Upper lobe of right lung (tissue), 1 donor: ENCODE results near the gene BTBD7. TPM values are rescaled to one million over a fixed set of nuclear protein-coding genes. Genes with fewer than 3 reads are reported as not detected.
A peak's percentile ranks its signal among the peaks of the same experiment; 100 is the strongest.

Source experiments
- ATAC-seq: fragments of 200-7000 bp; cut with Tn5 transposase; one replicate; pipeline ENCODE4 v1.9.1; 2020; ENCODE audit warnings: mild to moderate bottlenecking, moderate library complexity
- DNase-seq: peaks from one replicate; pipeline ENCODE4 v3.0.0-alpha.2; 2020
- H3K27ac ChIP-seq: fragments of 200-600 bp; one replicate; pipeline ENCODE4 v1.8.0; 2022
- H3K27me3 ChIP-seq: fragments of 200-600 bp; one replicate; pipeline ENCODE4 v1.8.0; 2022; ENCODE audit warnings: mild to moderate bottlenecking
- H3K36me3 ChIP-seq: fragments of 200-600 bp; one replicate; pipeline ENCODE4 v1.8.0; 2022
- H3K4me1 ChIP-seq: fragments of 200-600 bp; one replicate; pipeline ENCODE4 v1.8.0; 2022
- H3K4me3 ChIP-seq: fragments of 200-600 bp; one replicate; pipeline ENCODE4 v1.8.0; 2022; ENCODE audit warnings: mild to moderate bottlenecking
- H3K9me3 ChIP-seq: fragments of 200-600 bp; one replicate; pipeline ENCODE4 v1.8.0; 2022
- CTCF ChIP-seq: fragments of 200-600 bp; IDR thresholded peaks from one replicate; pipeline ENCODE4 v1.8.0; 2022; ENCODE audit warnings: antibody characterized with exemption
- intact Hi-C: fragments of 100-400 bp; cut with DNase I; formaldehyde crosslinking; loops from one replicate; pipeline ENCODE4 v1.11.0; 2022
- total RNA-seq: library from RNA; stranded (reverse); fragmentation: NEBNext Ultra II Directional; extraction: Animal tissue kit (Norgen Biotek cat#: 25700); gene quantifications from one replicate; pipeline ENCODE4 v1.2.1, GENCODE V29; 2021
- donor health status: DM: no; HTN: yes; CAD: no; lungs with severe emphysema.

BTBD7 gene
- total RNA-seq, 1 donor from 2014 or later, result 38.2 TPM

- Histone ChIP-seq H3K9me3 (no peaks in the 10 kb centered on the region), H3K27me3 (no peaks in the 10 kb centered on the region), H3K27ac (peak overlapping the region; percentile 95), H3K36me3 (no peaks in the 10 kb centered on the region), H3K4me1 (peaks cover 36% of the 10 kb centered on the region), H3K4me3 (peak overlapping the region; percentile 75)
- TF ChIP-seq CTCF, result no peak
- ATAC-seq (no peak), DNase-seq (no peak)
- intact Hi-C loops, result no loop called here
These were observed 974 bp downstream of the BTBD7 start for GRCh38 chr14:93331728-93332396.

GRCh38 chr14:93331002-93331727 is 1.7 kb downstream of the BTBD7 start:
- Histone ChIP-seq H3K36me3 (no peaks in the 10 kb centered on the region), H3K27me3 (no peaks in the 10 kb centered on the region), H3K4me1 (peaks cover 36% of the 10 kb centered on the region), H3K27ac (peak overlapping the region; percentile 95), H3K4me3 (peak overlapping the region; percentile 75), H3K9me3 (no peaks in the 10 kb centered on the region)
- ATAC-seq (no peak), DNase-seq (peak; percentile 65)
- no peak for TF ChIP-seq CTCF
- intact Hi-C loops, result no loop called here

DNA sequence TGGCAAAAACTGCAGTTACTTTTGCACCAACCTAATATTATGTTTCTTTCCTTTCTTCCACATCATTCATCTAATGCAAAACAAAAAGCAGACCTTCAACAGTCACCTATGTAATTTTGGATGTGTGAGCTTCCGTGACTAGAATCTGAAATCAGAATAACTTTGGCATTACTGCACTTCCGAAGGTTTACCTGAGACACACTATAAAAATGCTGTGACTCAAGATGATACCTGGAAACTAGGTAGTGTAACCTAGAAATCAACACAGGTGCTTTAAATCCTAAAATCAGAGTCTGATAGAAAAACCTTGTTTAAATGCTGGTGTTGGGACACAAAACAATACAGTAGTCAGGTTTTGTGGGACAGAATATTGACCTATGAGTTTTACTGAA is 2.2 kb downstream of the BTBD7 start:
- no peak for TF ChIP-seq CTCF
- intact Hi-C loops, result no loop called here

DNA sequence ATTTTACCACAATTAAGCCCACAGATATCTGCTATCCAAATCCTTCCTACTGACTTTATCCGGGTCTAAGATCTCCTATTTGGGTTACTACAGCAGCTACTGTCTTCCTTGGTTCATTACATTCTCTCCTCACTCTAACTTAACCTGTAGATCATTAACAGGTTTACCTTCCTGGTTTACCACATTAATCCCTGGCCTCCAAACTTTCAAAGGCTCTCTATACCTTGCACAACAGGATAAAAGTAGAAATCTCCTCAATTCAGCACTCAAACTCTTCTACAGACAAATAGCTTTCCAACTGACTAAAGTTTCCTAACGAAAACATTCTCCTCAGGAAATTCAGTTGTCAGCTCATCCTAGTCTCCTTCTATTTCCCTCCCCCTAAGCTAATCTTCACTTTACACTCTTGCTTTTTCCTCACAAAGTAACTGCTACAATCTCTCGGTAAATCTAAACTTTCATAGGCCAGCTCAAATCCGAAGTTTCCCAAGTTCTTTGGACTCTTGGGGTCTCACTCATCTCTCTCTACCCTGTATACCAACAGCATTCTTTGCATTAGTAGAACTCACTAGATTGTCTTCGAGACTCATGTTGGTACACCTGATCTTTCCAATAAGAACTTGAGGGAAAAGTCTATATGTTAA is 2.7 kb downstream of the BTBD7 start:
- TF ChIP-seq CTCF, result no peak
- no peak for ATAC-seq
- intact Hi-C loops, result no loop called here
- H3K4me1 ChIP-seq, result peaks cover 36% of the 10 kb centered on the region
- no peaks in the 10 kb centered on the region for H3K27me3 ChIP-seq
- H3K36me3 ChIP-seq, result no peaks in the 10 kb centered on the region
- H3K4me3 ChIP-seq, result no peak overlapping the region
- DNase-seq, result no peak
- peak overlapping the region; percentile 95 for H3K27ac ChIP-seq
- H3K9me3 ChIP-seq, result no peaks in the 10 kb centered on the region

More for the DNA sequence above, 2.2 kb downstream of the BTBD7 start:
- no peaks in the 10 kb centered on the region for H3K27me3 ChIP-seq
- DNase-seq, result no peak
- no peaks in the 10 kb centered on the region for H3K9me3 ChIP-seq
- H3K4me3 ChIP-seq, result no peak overlapping the region
- H3K4me1 ChIP-seq, result peaks cover 36% of the 10 kb centered on the region
- peak overlapping the region; percentile 95 for H3K27ac ChIP-seq
- H3K36me3 ChIP-seq, result no peaks in the 10 kb centered on the region
- ATAC-seq, result no peak

DNA sequence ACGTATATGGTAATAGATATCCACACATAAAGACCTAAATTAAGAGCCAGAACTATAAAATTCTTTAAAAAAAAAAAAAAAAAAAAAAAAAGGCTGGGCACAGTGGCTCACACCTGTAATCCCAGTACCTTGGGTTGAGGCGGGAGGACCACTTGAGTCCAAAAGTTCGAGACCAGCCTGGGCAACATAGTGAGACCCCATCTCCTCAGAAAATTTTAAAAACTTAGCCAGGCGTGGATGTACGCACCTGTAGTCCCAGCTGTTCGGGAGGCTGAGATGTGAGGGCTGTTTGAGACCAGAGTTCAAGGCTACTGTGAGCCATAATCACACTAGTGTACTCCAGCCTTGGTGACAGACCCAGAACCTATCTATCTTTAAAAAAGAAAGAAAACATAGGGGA is 4.3 kb downstream of the BTBD7 start:
- H3K27me3 ChIP-seq, result no peaks in the 10 kb centered on the region
- H3K4me3 ChIP-seq, result no peak overlapping the region
- H3K9me3 ChIP-seq, result no peaks in the 10 kb centered on the region
- H3K27ac ChIP-seq, result no peak overlapping the region
- ATAC-seq, result no peak
- DNase-seq, result no peak
- peaks cover 33% of the 10 kb centered on the region for H3K4me1 ChIP-seq
- no peak for TF ChIP-seq CTCF
- intact Hi-C loops, result no loop called here
- no peaks in the 10 kb centered on the region for H3K36me3 ChIP-seq
